ENCODE results near the gene RFX3.

The RFX3 gene

GRCh38 chr9:3480353-3480655 is 45.5 kb downstream of the RFX3 start:
- Histone ChIP-seq H3K36me3 (ENCODE audit: control insufficient read depth in 2 of 2, insufficient read depth in 1 of 2, low read length in 2 of 2) (no peaks in the 10 kb centered on the region), H3K27ac (ENCODE audit: extremely low read depth, low read depth, low read length) (no peak overlapping the region), H3K4me3 (ENCODE audit: low read depth, low read length) (no peak overlapping the region), H3K4me1 (ENCODE audit: control insufficient read depth, insufficient read depth, low read length) (no peaks in the 10 kb centered on the region), H3K9me3 (ENCODE audit: control insufficient read depth, insufficient read depth, low read depth, low read length) (no peaks in the 10 kb centered on the region)
- ChIA-PET POLR2A (no interaction called here), CTCF (interaction anchor here (0.7 to 1.4 kb wide), 3 partner anchors 13 to 27 kb away, joined by 3 to 9 read pairs (median 3); no protein-coding TSS in a partner anchor)
- no peak for TF ChIP-seq WT1 (tag by site-specific recombination; IDR thresholded peaks at IDR 0.05)
- no peak for TF ChIP-seq ZNF112 (tag by site-specific recombination; IDR thresholded peaks at IDR 0.05)
- TF ChIP-seq AEBP2 (tag by site-specific recombination; IDR thresholded peaks at IDR 0.05; ENCODE audit: borderline replicate concordance), result no peak
- no peak for TF ChIP-seq ZBTB8A (tag by site-specific recombination; IDR thresholded peaks at IDR 0.05)
- no peak for TF ChIP-seq HOXD13 (CRISPR knock-in tag; IDR thresholded peaks at IDR 0.05; ENCODE audit: borderline replicate concordance)
- no peak for TF ChIP-seq OVOL3 (tag by site-specific recombination; IDR thresholded peaks at IDR 0.05)
- TF ChIP-seq, protein P1, sequence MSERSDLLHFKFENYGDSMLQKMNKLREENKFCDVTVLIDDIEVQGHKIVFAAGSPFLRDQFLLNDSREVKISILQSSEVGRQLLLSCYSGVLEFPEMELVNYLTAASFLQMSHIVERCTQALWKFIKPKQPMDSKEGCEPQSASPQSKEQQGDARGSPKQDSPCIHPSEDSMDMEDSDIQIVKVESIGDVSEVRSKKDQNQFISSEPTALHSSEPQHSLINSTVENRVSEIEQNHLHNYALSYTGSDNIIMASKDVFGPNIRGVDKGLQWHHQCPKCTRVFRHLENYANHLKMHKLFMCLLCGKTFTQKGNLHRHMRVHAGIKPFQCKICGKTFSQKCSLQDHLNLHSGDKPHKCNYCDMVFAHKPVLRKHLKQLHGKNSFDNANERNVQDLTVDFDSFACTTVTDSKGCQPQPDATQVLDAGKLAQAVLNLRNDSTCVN (tag by site-specific recombination; optimal IDR thresholded peaks at IDR 0.05), result no peak
- TF ChIP-seq MEIS1 (CRISPR knock-in tag; IDR thresholded peaks at IDR 0.05; ENCODE audit: borderline replicate concordance), result no peak
- TF ChIP-seq ZBTB48 (tag by site-specific recombination; IDR thresholded peaks at IDR 0.05), result no peak
- TF ChIP-seq SP2 (tag by site-specific recombination; IDR thresholded peaks at IDR 0.05), result no peak

DNA sequence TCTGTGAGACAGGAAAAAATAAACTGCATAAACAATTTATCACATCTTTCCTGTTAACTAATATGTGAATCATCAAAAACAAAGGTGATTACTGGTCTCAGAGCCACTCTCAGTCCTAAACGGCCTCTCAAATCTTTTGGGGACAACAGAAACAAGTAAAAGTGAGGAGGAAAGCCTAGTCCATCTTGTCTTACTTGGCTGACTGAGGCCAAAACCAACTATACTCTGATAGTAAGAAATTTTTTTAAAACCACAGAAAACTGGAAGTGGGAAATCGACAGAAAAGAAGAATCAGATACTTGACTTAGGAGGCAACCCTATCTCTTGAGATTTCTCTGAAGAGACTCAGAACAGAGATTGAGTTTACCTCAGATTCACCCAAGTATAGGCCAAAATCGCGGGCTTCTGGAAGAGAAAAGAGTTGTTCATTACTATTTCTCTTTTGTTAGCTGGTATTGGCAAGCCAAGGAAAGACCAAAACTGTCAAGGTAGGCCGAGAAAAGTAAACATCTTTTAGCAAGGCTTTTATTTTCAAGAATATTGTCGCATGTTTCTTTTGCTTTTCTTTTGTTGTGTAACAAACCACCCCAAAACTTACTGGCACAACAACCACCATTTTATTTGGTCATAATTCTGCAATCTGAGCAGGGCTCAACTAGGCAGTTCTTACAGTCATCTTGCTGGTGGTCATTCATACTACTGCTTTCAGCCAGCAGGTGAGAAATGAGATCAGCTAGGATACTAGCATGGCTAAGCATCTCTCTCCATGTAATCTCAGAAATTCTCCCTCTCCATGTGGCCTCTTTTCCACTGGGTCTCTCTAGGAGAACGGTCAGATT is 46.1 kb downstream of the RFX3 start:
- TF ChIP-seq IKZF3 (tag by site-specific recombination; IDR thresholded peaks at IDR 0.05) (no peak), ZNF791 (tag by site-specific recombination; IDR thresholded peaks at IDR 0.05) (no peak), ZNF19 (tag by site-specific recombination; IDR thresholded peaks at IDR 0.05; ENCODE audit: low read depth) (no peak), ZNF792 (tag by site-specific recombination; IDR thresholded peaks at IDR 0.05) (no peak), WT1 (tag by site-specific recombination; IDR thresholded peaks at IDR 0.05) (no peak), ZSCAN16 (tag by site-specific recombination; IDR thresholded peaks at IDR 0.05) (no peak), OSR2 (tag by site-specific recombination; IDR thresholded peaks at IDR 0.05) (no peak), ZBTB7A (tag by site-specific recombination; IDR thresholded peaks at IDR 0.05; ENCODE audit: low read depth) (no peak), ZNF701 (tag by site-specific recombination; IDR thresholded peaks at IDR 0.05) (no peak), ZNF114 (tag by site-specific recombination; IDR thresholded peaks at IDR 0.05) (no peak), ZNF660 (tag by site-specific recombination; IDR thresholded peaks at IDR 0.05) (no peak), ZNF140 (tag by site-specific recombination; IDR thresholded peaks at IDR 0.05) (no peak), ZNF830 (tag by site-specific recombination; IDR thresholded peaks at IDR 0.05; ENCODE audit: low read depth) (no peak)
- TF ChIP-seq, protein P1 (tag by site-specific recombination; optimal IDR thresholded peaks at IDR 0.05), result no peak
- ChIA-PET CTCF (interaction anchor here (0.6 to 1.4 kb wide), 2 partner anchors 8 to 12 kb away, joined by 4 to 9 read pairs; no protein-coding TSS in a partner anchor), POLR2A (no interaction called here)
- Histone ChIP-seq H3K9me3 (ENCODE audit: control insufficient read depth, insufficient read depth, low read depth, low read length) (no peaks in the 10 kb centered on the region), H3K36me3 (ENCODE audit: control insufficient read depth in 2 of 2, insufficient read depth in 1 of 2, low read length in 2 of 2) (no peaks in the 10 kb centered on the region), H3K4me3 (ENCODE audit: low read depth, low read length) (no peak overlapping the region), H3K4me1 (ENCODE audit: control insufficient read depth, insufficient read depth, low read length) (no peaks in the 10 kb centered on the region), H3K27ac (ENCODE audit: extremely low read depth, low read depth, low read length) (no peak overlapping the region)
